PC-9 (cell line): ENCODE data around the gene NLRC3. TPM values are rescaled to one million over a fixed set of nuclear protein-coding genes. Genes with fewer than 3 reads are reported as not detected.
"Not testable (repeated sequence)": the region's sequence is repeated elsewhere in the genome, so short reads cannot be mapped to it uniquely, and the experiment has no call there.

ENCODE experiments used
- BruUV-seq: library from RNA; stranded (reverse); fragments of 400-500 nt; replicated peaks from 2 replicates; lab custom pipeline; 2021; lab: Mats Ljungman, UMichigan
- CTCF ChIA-PET: fragments of 300-600 bp; sonication (Branson Sonifier 250); formaldehyde crosslinking; loops from one replicate; lab custom pipeline; 2022; ENCODE audit warnings: antibody characterized with exemption; lab: Charles Lee
- POLR2A ChIA-PET: fragments of 300-600 bp; sonication (Branson Sonifier 250); formaldehyde crosslinking; loops from one replicate; lab custom pipeline; 2022; ENCODE audit warnings: antibody characterized with exemption; ENCODE audit not compliant: unreplicated experiment; lab: Charles Lee
- DNase-seq, 2 experiments: peaks; one replicate each; pipeline versions ENCODE4 v3.0.0 to v3.0.0-alpha.2; 2015 to 2022; ENCODE audit warnings: mixed read lengths in 1 of 2
- H2AFZ ChIP-seq: fragments of 200-600 bp; sonication (generic); 2 replicates; pipeline ENCODE4 v1.8.1; 2017; ENCODE audit warnings: antibody characterized with exemption
- H3F3A ChIP-seq: fragments of 200-600 bp; sonication (generic); 2 replicates; pipeline ENCODE4 v1.8.1; 2017; ENCODE audit warnings: antibody characterized with exemption, mild to moderate bottlenecking, low read depth; ENCODE audit not compliant: insufficient read depth
- H3K27ac ChIP-seq: fragments of 200-600 bp; sonication (generic); 2 replicates; pipeline ENCODE4 v1.6.1; 2016; ENCODE audit warnings: mixed run types
- H3K27me3 ChIP-seq: fragments of 200-600 bp; sonication (generic); 2 replicates; pipeline ENCODE4 v1.6.1; 2016; ENCODE audit warnings: low read depth, mixed run types; ENCODE audit not compliant: insufficient read depth
- H3K36me3 ChIP-seq: fragments of 200-600 bp; sonication (generic); 2 replicates; pipeline ENCODE4 v1.6.1; 2016; ENCODE audit warnings: low read depth, mixed run types
- H3K4me1 ChIP-seq: fragments of 200-600 bp; sonication (generic); replicated peaks from 2 replicates; pipeline ENCODE4 v1.6.1; 2016; ENCODE audit warnings: mixed run types; ENCODE audit not compliant: insufficient read depth
- H3K4me2 ChIP-seq: fragments of 200-600 bp; sonication (generic); 2 replicates; pipeline ENCODE4 v1.6.1; 2017; ENCODE audit warnings: mixed run types
- H3K4me3 ChIP-seq: fragments of 200-600 bp; sonication (generic); 2 replicates; pipeline ENCODE4 v1.6.1; 2016; ENCODE audit warnings: mixed run types
- H3K79me2 ChIP-seq: fragments of 200-600 bp; sonication (generic); 2 replicates; pipeline ENCODE4 v1.6.1; 2017; ENCODE audit warnings: low read depth, mixed run types
- H3K9me2 ChIP-seq: fragments of 200-600 bp; sonication (generic); 2 replicates; pipeline ENCODE4 v1.8.1; 2017; ENCODE audit warnings: mild to moderate bottlenecking; ENCODE audit not compliant: insufficient read depth
- H3K9me3 ChIP-seq: fragments of 200-600 bp; sonication (generic); 2 replicates; pipeline ENCODE4 v1.8.1; 2016; ENCODE audit warnings: low read depth; ENCODE audit not compliant: insufficient read depth
- H4K20me1 ChIP-seq: fragments of 200-600 bp; sonication (generic); 2 replicates; pipeline ENCODE4 v1.8.1; 2017; ENCODE audit not compliant: insufficient read depth
- CTCF ChIP-seq: fragments of 200-600 bp; sonication (generic); conservative IDR thresholded peaks from 2 replicates; pipeline ENCODE4 v1.6.1; 2017; ENCODE audit warnings: mixed run types, antibody characterized with exemption, mild to moderate bottlenecking, moderate library complexity
- EZH2 ChIP-seq: fragments of 200-600 bp; sonication (generic); IDR thresholded peaks from 2 replicates; pipeline ENCODE4 v1.8.0; 2017; ENCODE audit warnings: antibody characterized with exemption, low read depth
- intact Hi-C: fragments of 100-400 bp; cut with micrococcal nuclease; formaldehyde crosslinking; loops from one replicate; pipeline ENCODE4 v1.10.0; 2022; ENCODE audit not compliant: unreplicated experiment
- total RNA-seq: library from RNA; stranded (reverse); gene quantifications from 2 replicates; pipeline ENCODE4 v1.2.3, GENCODE V29; 2021

NLRC3 gene
- total RNA-seq, 1 experiment from 2014 or later, result not detected

GRCh38 chr16:3527216-3527829 is 49.9 kb downstream of the NLRC3 start:
- H3K9me2 ChIP-seq, H4K20me1 ChIP-seq, BruUV-seq, H3K36me3 ChIP-seq, POLR2A ChIA-PET, H3K27ac ChIP-seq, H3K79me2 ChIP-seq, H3K27me3 ChIP-seq, H3K4me2 ChIP-seq, H3K9me3 ChIP-seq, H3K4me3 ChIP-seq, H3F3A ChIP-seq, H3K4me1 ChIP-seq, H2AFZ ChIP-seq: not testable (repeated sequence)
- CTCF ChIA-PET, result interaction anchor here (0.7 kb wide), 1 partner anchor 85 kb away, joined by 4 read pairs; no protein-coding TSS in a partner anchor
- DNase-seq, result peak in 1 of 2 experiments; percentile 73
- peak; percentile 76 for TF ChIP-seq CTCF
- intact Hi-C loops, result loop anchor here (10.0 kb wide), 1 partner anchor 117 kb away; no protein-coding TSS in a partner anchor

- intact Hi-C loops, result loop anchor here (10.0 kb wide), 1 partner anchor 119 kb away; no protein-coding TSS in a partner anchor
Measured at GRCh38 chr16:3525951-3526350, 51.3 kb downstream of the NLRC3 start.

GRCh38 chr16:3523281-3523680 is 53.9 kb downstream of the NLRC3 start:
- POLR2A ChIA-PET, result no interaction called here
- peaks cover 13% of the 10 kb centered on the region for H3K4me1 ChIP-seq
- no peak for DNase-seq
- H3K36me3 ChIP-seq, result peaks cover 4% of the 10 kb centered on the region; the same call in 1 of the 2 replicates
- H4K20me1 ChIP-seq, result no peaks in the 10 kb centered on the region
- H3K9me2 ChIP-seq, result no peaks in the 10 kb centered on the region
- H3K79me2 ChIP-seq, result no peaks in the 10 kb centered on the region
- H3K4me2 ChIP-seq, result no peak overlapping the region
- H3K27me3 ChIP-seq, result no peaks in the 10 kb centered on the region
- CTCF ChIA-PET, result no interaction called here
- TF ChIP-seq EZH2 (no peak), CTCF (no peak)
- intact Hi-C loops, result loop anchor here (10.0 kb wide), 1 partner anchor 122 kb away; no protein-coding TSS in a partner anchor
- H3K9me3 ChIP-seq, result no peaks in the 10 kb centered on the region
- peaks cover 14% of the 10 kb centered on the region; the same call in 1 of the 2 replicates for H3F3A ChIP-seq
- H2AFZ ChIP-seq, result no peak overlapping the region
- no peak overlapping the region for H3K27ac ChIP-seq
- BruUV-seq, result no TSS peak
- no peak overlapping the region for H3K4me3 ChIP-seq

More at GRCh38 chr16:3525951-3526350, 51.3 kb downstream of the NLRC3 start:
- Histone ChIP-seq H3K36me3 (peaks cover 4% of the 10 kb centered on the region; the same call in 1 of the 2 replicates), H3K4me2 (no peak overlapping the region), H2AFZ (no peak overlapping the region), H3K9me2 (no peaks in the 10 kb centered on the region), H3K4me1 (no peaks in the 10 kb centered on the region; the same call in 1 of the 2 replicates), H3K79me2 (no peaks in the 10 kb centered on the region), H3K4me3 (no peak overlapping the region), H3K27me3 (no peaks in the 10 kb centered on the region), H3K27ac (no peak overlapping the region), H3F3A (no peaks in the 10 kb centered on the region), H4K20me1 (no peaks in the 10 kb centered on the region), H3K9me3 (no peaks in the 10 kb centered on the region)
- no TSS peak for BruUV-seq
- ChIA-PET CTCF (interaction anchor here (0.5 to 0.6 kb wide), 2 partner anchors 11 to 188 kb away, joined by 3 to 4 read pairs; no protein-coding TSS in a partner anchor), POLR2A (no interaction called here)
- TF ChIP-seq CTCF (no peak), EZH2 (no peak)
- DNase-seq, result no peak
